Measurements from ENCODE around the gene CENPT.

CENPT gene, protein sequence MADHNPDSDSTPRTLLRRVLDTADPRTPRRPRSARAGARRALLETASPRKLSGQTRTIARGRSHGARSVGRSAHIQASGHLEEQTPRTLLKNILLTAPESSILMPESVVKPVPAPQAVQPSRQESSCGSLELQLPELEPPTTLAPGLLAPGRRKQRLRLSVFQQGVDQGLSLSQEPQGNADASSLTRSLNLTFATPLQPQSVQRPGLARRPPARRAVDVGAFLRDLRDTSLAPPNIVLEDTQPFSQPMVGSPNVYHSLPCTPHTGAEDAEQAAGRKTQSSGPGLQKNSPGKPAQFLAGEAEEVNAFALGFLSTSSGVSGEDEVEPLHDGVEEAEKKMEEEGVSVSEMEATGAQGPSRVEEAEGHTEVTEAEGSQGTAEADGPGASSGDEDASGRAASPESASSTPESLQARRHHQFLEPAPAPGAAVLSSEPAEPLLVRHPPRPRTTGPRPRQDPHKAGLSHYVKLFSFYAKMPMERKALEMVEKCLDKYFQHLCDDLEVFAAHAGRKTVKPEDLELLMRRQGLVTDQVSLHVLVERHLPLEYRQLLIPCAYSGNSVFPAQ

DNA sequence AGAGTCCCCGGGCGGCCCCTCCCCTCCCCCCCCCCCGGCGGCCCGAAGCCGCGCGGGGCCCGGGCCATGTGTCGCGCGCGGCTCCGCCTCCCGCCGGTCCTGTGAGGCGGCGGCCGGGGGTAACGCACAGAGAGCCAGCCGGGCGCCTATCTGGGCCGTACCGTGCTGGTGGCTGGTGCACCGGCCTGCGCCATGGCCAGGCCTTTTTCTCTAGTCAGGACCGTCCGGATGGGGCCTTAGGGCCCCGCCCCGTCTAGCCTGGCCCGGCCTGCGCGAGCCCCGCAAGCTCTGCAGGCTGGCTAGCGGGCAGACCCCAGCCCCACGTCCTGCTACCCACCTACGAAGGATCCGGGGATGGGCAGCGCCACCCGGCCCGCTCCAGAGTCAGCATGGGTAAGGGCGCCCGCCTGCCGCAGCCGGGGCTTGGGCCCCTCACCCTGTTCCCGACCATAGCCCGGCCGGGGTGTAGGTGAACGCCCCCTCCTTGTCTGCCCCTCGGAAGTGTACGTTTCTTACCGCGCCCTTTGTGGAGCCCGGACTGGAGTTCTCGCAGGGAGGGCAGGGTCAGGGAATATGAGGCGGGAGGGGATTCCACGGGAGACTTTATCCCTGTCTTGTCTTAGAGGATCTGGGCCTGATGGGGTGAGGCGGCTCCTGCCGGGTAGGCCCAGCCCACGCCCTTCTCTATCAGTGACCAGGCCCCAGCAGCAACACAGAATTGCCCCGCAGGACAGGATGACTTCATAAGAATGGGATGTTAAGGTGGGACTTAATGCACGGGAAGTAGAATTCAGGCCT lies at the start of gene CENPT:
TSS of gene CENPT (minus strand) at position 630 of the 798 bp plus-strand sequence. CDS start 13,834 bp downstream, outside the sequence.
- peak; percentile 62 for DNase-seq

DNA sequence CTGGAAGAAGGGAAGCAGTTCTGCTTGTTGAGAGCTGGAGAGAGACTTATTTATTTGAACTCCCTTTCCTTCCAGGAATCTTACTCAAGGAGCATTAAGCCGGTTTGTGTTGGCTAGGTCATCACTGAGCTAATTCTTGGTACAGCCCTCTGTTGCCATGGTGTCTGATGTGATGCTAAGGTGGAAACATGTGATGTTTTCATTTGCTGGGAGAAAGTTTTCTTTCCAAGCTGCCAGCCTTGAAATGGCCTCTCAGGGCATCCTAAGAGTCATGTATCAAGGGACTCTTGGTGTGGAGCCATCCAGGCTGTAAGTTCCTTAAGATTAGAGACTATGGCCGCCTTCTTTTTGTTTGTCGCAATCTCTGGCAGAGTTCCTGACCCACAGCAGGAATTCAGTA lies 49.7 kb upstream of the CENPT start:
- no peak for DNase-seq

DNA sequence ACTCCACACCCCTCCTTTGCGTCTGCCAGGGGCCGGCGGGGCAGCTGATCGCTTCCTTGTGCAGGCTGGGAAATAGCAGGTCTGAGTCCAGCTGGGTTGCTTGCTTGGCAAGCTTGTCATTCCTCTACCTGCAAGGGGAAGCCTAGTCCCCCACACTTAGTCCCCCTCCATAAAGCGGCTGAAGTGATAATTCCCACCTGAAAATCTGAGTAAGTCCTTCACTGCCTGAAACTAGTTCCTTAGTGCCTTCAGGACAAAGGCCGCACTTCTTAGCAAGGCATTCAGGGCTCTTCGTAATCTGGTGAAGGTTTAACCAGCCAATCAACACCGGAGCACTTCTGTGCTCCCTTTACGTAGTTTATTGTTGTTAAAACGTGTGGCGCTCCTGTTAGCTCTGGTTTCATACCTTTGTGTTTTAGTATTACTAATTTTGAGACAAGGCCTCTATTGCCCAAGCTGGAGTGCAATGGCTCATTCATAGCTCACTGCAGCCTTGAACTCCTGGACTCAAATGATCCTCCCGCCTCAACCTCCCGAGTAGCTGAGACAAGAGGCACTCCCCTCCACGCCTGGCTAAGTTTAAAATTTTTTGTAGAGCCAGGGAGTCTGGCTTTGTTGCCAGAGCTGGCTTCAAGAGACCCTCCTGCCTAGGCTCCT lies 46.4 kb upstream of the CENPT start:
- DNase-seq: no peak

DNA sequence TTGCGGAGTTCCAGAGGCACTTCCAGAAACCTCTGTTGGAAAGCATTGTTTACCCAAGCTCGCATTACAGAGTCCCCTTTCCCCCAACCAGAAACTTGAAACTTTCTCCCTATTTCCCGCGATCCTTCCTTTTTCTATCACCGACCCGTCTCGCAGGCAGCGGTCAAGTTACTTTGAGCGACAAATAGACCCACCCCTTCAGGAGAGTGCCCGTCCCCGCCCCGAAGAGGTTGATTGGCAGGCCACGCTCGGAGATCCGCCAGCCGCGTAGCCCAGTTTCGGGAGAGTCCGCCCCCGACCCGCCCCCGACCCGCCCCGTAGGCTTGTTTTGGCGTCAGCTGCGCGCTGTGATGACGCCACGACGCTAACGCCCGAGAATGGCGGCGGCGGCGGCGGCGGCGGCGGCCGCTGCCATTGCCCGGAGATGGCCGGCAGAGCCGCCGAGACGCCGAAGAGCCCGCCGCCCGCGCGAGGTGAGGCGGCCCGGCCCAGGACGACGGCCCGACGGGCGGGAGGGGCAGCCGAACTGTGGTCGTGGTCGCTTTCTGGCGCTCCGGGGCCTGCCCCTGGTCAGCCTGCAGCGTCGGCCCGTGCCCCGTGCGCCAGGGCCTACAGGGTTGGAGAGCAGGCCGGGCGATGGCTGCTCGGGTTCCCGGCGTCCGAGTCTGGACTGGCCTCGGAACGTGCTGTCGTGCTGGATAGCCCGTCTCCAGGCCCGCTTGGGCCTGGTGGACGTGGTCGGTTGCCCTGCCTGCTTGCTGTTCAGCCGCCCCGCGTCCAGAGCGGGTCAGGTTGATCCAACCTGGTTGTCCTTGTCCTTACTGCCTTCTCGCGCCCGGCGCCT lies 45.6 kb upstream of the CENPT start, which contains the start of gene PSKH1:
TSS of gene PSKH1 (plus strand) at position 356 of the 844 bp plus-strand sequence. CDS start 15,496 bp downstream, outside the sequence.
- peak; percentile 96 for DNase-seq

DNA sequence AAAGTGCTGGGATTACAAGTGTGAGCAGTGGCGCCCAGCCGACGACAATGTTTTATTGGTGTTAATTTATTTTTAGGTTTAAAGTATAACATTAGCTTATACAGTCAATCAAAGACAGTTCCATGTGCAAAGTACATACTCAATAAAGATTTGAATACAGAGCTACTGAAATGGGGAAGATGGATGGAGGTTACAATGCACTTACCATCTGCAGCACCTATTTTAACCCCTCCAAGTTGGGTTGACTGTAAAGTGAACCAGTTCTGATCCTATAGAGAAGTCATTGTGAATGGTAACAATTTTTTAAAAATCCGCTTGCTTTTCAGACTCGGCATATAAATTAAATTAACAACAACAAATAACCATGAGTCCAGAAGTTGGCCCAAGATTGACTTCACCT lies 44.9 kb upstream of the CENPT start:
- DNase-seq: no peak

DNA sequence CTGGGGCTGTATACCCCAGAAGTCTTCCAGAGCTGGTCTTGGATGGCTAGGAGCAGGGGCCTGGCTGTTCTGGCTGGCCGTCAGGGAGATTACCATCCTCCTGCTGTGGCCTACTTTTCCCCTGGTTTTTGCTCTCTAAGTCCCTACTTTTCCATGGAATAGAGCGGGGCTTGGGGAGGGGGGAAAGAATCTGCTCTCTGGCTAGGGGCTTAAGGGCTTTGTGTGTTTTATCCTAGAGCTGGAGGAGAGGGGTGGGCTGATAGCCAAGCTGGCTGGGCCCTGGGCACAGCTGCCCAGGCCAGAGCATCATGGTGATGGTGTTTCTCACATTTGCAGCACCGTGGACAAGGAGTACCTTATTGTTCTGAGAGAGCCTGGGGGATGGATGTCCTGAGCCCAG lies 40.8 kb upstream of the CENPT start:
- DNase-seq: no peak

DNA sequence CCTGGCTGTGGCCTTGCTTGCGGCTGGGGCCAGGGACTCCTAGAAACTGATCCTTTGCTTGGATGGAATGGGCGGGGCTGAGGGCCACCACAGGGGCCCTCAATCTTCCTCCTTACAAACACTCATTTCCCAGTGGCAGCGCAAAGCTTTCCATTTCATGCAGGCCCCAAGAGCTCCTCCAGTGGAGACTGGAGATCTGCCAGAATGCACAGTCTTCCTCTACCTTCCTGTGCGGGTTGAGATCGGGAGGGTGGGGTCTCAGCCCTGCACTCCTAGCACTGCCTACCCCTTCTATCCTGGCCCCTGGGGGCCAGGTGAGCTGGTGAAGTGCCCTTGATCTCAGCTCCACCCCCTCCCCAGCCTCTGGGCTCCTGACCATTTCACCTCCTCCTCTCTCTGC lies 38.9 kb upstream of the CENPT start:
- no peak for DNase-seq

DNA sequence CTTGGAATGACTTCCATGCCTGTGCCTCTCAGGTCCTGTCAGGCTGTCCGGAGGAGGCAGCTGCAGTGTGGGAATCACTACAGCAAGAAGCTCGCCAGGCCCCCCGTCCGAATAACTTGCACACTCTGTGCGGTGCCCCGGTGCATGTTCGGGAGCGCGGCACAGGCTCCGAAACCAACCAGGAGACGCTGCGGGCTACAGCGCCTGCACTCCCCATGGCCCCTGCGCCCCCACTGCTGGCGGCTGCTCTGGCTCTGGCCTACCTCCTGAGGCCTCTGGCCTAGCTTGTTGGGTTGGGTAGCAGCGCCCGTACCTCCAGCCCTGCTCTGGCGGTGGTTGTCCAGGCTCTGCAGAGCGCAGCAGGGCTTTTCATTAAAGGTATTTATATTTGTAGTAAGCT lies 38.5 kb upstream of the CENPT start:
- DNase-seq: no peak

DNA sequence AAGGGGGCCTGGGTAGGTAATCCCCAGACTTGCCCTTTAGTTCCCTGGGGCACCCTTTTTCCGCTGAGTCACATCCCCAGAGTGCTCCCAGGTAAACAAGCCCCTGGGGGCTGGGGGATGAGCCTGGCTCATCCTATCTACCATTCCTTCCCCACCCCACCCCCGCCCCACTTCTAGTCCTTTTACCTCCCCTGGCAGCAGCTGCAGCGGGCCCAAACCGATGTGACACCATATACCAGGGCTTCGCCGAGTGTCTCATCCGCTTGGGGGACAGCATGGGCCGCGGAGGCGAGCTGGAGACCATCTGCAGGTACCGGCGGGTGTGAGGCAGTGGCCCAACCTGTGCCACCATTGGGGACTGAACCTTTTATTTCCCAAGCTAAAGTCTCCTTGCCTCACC lies 38.1 kb upstream of the CENPT start:
- no peak for DNase-seq

DNA sequence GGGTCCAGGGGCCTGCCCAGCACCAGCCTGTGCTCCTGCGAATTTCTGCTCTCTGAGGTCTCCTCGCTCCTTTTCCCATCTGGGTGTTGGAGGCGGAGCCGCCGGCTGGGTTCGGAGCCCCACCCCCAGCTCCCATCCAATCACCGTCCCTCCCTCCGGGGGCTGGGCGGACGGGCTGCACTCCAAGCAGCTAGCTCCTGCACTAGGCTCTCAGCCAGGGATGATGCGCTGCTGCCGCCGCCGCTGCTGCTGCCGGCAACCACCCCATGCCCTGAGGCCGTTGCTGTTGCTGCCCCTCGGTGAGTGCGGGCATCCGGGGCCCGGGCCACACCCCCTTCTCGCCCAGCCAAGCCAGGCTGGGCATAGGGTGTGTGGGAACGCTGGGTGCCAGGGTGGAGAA lies 37.2 kb upstream of the CENPT start, which contains the start of gene NRN1L:
TSS of gene NRN1L (plus strand) at position 202 of the 400 bp plus-strand sequence. CDS start at position 221, 19 bp downstream.
- no peak for DNase-seq

DNA sequence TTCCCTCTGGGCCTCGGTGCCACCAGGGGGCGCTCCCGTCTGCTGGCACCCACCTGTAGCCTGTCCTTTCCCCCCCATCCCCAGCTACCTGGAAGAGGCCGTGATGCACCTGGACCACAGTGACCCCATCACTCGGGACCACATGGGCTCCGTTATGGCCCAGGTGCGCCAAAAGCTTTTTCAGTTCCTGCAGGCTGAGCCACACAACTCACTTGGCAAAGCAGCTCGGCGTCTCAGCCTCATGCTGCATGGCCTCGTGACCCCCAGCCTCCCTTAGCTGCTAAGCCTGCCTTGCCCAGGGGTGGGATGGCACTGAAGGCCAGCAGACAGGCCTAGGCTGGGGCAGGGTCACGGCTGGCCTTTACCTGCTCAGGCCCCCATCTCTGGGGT lies 36.4 kb upstream of the CENPT start:
- peak; percentile 57 for DNase-seq

DNA sequence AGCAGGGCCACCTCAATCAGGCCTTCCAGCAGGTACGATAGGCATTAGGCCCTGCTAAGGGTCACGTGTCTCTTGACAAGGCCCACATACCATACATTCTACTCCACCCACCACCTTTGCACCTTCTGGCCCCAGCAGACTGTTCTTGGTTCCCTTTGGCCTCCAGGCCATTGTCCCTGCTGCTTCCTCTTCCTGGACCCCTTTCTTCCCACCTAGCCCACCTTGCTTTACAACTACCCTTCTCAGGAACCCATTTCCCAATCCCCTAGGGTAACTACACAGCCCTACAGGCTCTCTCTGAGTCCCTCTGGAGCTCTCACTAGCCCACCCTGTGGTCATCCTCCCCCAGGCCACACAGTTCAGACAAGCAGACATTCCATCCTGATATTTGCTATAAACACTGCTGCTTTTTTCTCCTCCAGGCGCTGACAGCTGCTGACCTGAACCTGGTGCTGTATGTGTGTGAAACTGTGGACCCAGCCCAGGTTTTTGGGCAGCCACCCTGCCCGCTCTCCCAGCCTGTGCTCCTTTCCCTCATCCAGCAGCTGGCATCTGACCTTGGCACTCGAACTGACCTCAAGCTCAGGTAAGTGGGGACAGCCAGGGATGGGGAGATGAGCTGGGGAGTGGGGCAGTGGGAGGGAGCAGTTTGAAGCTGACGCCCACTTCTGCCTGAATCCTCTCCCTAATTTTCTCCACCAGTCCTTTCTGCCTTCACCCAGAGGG lies 35.8 kb upstream of the CENPT start:
- no peak for DNase-seq

DNA sequence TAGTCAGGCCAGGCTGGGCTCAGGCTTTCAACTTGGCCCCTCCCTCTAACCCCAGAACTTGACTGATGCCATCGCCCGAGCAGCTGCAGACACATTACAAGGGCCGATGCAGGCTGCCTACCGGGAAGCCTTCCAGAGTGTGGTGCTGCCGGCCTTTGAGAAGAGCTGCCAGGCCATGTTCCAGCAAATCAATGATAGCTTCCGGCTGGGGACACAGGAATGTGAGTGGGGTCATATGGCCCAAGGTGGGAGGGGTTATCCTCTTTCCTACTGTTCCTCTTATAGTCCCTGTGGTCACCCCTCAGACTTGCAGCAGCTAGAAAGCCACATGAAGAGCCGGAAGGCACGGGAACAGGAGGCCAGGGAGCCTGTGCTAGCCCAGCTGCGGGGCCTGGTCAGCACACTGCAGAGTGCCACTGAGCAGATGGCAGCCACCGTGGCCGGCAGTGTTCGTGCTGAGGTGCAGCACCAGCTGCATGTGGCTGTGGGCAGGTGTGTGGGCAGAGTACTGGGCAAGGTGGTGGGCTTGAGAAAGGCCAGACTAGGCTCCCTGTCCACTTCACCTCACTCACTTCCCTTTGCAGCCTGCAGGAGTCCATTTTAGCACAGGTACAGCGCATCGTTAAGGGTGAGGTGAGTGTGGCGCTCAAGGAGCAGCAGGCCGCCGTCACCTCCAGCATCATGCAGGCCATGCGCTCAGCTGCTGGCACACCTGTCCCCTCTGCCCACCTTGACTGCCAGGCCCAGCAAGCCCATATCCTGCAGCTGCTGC lies 35.1 kb upstream of the CENPT start:
- DNase-seq: no peak

DNA sequence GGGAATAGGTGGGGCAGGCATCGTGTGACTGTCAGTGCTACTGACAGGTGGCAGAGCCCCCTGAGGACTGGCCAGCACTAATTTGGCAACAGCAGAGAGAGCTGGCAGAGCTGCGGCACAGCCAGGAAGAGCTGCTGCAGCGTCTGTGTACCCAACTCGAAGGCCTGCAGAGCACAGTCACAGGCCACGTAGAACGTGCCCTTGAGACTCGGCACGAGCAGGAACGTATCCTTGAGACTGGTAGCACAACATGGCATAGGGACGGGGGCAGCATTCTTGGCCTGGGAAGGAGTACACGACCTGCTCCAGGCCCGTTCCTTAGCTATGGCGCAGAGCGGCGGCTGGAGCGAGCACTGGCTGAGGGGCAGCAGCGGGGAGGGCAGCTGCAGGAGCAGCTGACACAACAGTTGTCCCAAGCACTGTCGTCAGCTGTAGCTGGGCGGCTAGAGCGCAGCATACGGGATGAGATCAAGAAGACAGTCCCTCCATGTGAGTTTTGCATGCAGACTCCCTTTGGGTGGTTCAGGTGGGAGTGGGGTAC lies 34.2 kb upstream of the CENPT start:
- no peak for DNase-seq

DNA sequence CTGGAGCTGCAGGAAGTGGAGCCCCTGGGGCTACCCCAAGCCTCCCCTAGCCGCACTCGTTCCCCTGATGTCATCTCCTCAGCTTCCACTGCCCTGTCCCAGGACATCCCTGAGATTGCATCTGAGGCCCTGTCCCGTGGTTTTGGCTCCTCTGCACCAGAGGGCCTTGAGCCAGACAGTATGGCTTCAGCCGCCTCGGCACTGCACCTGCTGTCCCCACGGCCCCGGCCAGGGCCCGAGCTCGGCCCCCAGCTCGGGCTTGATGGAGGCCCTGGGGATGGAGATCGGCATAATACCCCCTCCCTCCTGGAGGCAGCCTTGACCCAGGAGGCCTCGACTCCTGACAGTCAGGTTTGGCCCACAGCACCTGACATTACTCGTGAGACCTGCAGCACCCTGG lies 33.1 kb upstream of the CENPT start:
- no peak for DNase-seq

DNA sequence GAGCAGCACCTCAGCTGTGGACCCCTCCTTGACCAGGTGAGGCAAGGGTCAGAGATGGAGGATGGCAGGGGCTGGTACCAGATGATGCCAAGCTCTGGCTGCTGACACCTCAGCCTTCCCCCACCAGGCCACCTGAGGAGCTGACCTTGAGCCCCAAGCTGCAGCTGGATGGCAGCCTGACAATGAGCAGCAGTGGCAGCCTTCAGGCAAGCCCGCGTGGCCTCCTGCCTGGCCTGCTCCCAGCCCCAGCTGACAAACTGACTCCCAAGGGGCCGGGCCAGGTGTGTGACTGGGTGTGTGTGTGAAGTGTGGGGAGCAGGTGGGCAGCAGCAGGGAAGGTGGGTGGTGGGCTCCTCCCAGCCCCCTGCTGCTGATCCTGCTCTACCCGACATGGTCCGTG lies 32.4 kb upstream of the CENPT start:
- DNase-seq: no peak

DNA sequence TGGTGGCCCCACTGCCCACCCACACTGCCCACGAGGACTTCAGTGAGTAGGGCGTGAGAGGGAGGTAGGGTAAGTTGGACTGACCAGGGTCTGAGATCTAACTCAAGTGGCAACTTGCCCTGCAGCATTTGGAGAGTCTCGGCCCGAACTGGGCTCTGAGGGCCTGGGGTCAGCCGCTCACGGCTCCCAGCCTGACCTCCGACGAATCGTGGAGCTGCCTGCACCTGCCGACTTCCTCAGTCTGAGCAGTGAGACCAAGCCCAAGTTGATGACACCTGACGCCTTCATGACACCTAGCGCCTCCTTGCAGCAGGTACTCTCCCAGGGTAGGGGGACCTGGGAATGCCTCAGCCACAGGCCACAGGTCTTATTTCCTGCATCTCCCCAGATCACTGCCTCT lies 32.0 kb upstream of the CENPT start:
- no peak for DNase-seq

DNA sequence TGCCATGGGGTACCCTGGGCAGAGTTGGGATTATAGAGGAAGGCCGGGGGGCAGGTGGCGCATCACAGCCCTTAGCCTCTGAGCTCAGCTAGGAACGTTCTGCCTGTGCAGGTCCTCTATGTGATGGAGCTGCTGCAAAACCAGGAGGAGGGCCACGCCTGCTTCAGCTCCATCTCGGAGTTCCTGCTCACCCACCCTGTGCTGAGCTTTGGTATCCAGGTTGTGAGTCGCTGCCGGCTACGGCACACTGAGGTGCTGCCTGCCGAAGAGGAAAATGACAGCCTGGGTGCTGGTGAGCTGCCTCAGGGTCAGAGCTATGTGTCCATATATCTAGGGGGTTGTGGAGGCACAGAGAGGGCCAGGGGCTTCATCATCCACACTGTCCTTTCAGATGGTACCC lies 31.4 kb upstream of the CENPT start:
- no peak for DNase-seq

DNA sequence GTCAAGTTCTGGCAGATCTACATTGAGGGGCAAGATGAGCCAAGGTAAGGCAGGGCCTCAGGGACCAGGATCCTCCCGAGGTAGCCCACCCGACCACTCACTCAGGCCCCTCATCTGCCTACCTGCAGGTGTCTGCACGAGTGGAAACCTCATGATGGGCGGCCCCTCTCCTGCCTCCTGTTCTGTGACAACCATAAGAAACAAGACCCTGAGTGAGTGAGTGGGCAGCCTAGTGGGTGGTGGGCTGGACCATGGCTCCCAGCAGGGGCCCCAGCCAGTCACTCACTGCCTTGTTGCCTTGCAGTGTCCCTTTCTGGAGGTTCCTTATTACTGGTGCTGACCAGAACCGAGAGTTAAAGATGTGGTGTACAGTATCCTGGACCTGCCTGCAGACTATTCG lies 30.7 kb upstream of the CENPT start:
- DNase-seq: no peak

DNA sequence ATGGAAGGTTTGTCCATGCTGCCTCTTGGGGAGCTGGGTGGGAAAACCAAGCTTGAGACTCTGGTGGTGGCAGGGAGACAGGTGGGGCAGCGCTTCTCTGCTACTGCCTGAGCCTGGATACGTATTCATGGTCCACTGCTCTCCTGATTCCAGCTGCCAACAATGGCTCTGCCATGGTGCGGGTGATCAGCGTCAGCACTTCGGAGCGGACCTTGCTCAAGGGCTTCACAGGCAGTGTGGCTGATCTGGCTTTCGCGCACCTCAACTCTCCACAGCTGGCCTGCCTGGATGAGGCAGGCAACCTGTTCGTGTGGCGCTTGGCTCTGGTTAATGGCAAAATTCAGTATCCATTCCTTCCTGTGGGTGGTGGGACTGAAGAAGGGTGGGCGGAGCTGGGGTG lies 29.6 kb upstream of the CENPT start:
- no peak for DNase-seq
